ENCODE data around the gene CMTM4. TPM values are rescaled to one million over a fixed set of nuclear protein-coding genes. Genes with fewer than 3 reads are reported as not detected.
"Not testable (repeated sequence)": the region's sequence is repeated elsewhere in the genome, so short reads cannot be mapped to it uniquely, and the experiment has no call there.

CMTM4 gene
- polyA plus RNA-seq, 4 donors: 21.0 to 67.0 (median 62.7) TPM

- no peak for DNase-seq (ENCODE audit: low read depth in 4 of 4, low spot score in 3 of 4)
Measured at GRCh38 chr16:66596986-66597848, 99.3 kb downstream of the CMTM4 start.

GRCh38 chr16:66596559-66596958, 100.0 kb downstream of the CMTM4 start:
- DNase-seq (ENCODE audit: low read depth in 4 of 4, low spot score in 3 of 4): not testable (repeated sequence)

- DNase-seq (ENCODE audit: low read depth in 4 of 4, low spot score in 3 of 4): no peak
Measured at GRCh38 chr16:66594739-66595138, 101.8 kb downstream of the CMTM4 start.

GRCh38 chr16:66592814-66593213, 103.7 kb downstream of the CMTM4 start:
- DNase-seq (ENCODE audit: low read depth in 4 of 4, low spot score in 3 of 4): no peak

GRCh38 chr16:66592241-66592640, 104.3 kb downstream of the CMTM4 start:
- DNase-seq (ENCODE audit: low read depth in 4 of 4, low spot score in 3 of 4): no peak

- DNase-seq (ENCODE audit: low read depth in 4 of 4, low spot score in 3 of 4): no peak
Measured at GRCh38 chr16:66591018-66591417, 105.5 kb downstream of the CMTM4 start.

- no peak for DNase-seq (ENCODE audit: low read depth in 4 of 4, low spot score in 3 of 4)
Measured at GRCh38 chr16:66590322-66590721, 106.2 kb downstream of the CMTM4 start.

- DNase-seq (ENCODE audit: low read depth in 4 of 4, low spot score in 3 of 4): no peak
Measured at GRCh38 chr16:66588981-66589713, 107.4 kb downstream of the CMTM4 start.

- DNase-seq (ENCODE audit: low read depth in 4 of 4, low spot score in 3 of 4): no peak
Measured at GRCh38 chr16:66587881-66588600, 108.5 kb downstream of the CMTM4 start.

GRCh38 chr16:66585481-66586239, 110.9 kb downstream of the CMTM4 start:
- DNase-seq (ENCODE audit: low read depth in 4 of 4, low spot score in 3 of 4): no peak

GRCh38 chr16:66581246-66581952, 115.1 kb downstream of the CMTM4 start:
- DNase-seq (ENCODE audit: low read depth in 4 of 4, low spot score in 3 of 4): no peak

- no peak for DNase-seq (ENCODE audit: low read depth in 4 of 4, low spot score in 3 of 4)
Measured at GRCh38 chr16:66580605-66581209, 115.8 kb downstream of the CMTM4 start.

GRCh38 chr16:66578651-66579531, 117.7 kb downstream of the CMTM4 start, which contains the start of gene CMTM2:
TSS of gene CMTM2 (plus strand) at chr16:66579463. CDS start at chr16:66579608, 145 bp downstream.
- DNase-seq (ENCODE audit: low read depth in 4 of 4, low spot score in 3 of 4): no peak

- DNase-seq (ENCODE audit: low read depth in 4 of 4, low spot score in 3 of 4): no peak
Measured at GRCh38 chr16:66576296-66576695, 120.2 kb downstream of the CMTM4 start.

- no peak for DNase-seq (ENCODE audit: low read depth in 4 of 4, low spot score in 3 of 4)
Measured at GRCh38 chr16:66575060-66575459, 121.5 kb downstream of the CMTM4 start.

- DNase-seq (ENCODE audit: low read depth in 4 of 4, low spot score in 3 of 4): no peak
Measured at GRCh38 chr16:66574531-66574930, 122.0 kb downstream of the CMTM4 start.

GRCh38 chr16:66574081-66574480, 122.5 kb downstream of the CMTM4 start:
- no peak for DNase-seq (ENCODE audit: low read depth in 4 of 4, low spot score in 3 of 4)

GRCh38 chr16:66572356-66572755, 124.2 kb downstream of the CMTM4 start:
- no peak for DNase-seq (ENCODE audit: low read depth in 4 of 4, low spot score in 3 of 4)

Data from left renal pelvis (tissue), 4 donors.